Mucosa of descending colon (tissue), 3 donors: ENCODE results near the gene RMND5B. TPM values are rescaled to one million over a fixed set of nuclear protein-coding genes. Genes with fewer than 3 reads are reported as not detected.
"Not testable (repeated sequence)": the region's sequence is repeated elsewhere in the genome, so short reads cannot be mapped to it uniquely, and the experiment has no call there.

Source experiments
- ATAC-seq: fragments of 200-7000 bp; cut with Tn5 transposase; one replicate; pipeline ENCODE4 v1.9.1; 2020; ENCODE audit warnings: mild to moderate bottlenecking, moderate library complexity
- DNase-seq, 3 donors: peaks; one replicate each; pipeline ENCODE4 v3.0.0-alpha.2; 2020
- H3K36me3 ChIP-seq: fragments of 200-600 bp; one replicate; pipeline ENCODE4 v1.8.0; 2021; ENCODE audit warnings: low read depth, mild to moderate bottlenecking
- H3K4me1 ChIP-seq: fragments of 200-600 bp; one replicate; pipeline ENCODE4 v1.8.0; 2021; ENCODE audit warnings: low read depth, mild to moderate bottlenecking
- H3K4me3 ChIP-seq: fragments of 200-600 bp; one replicate; pipeline ENCODE4 v1.8.0; 2021; ENCODE audit warnings: mild to moderate bottlenecking
- H3K9me3 ChIP-seq: fragments of 200-600 bp; one replicate; pipeline ENCODE4 v1.8.0; 2021; ENCODE audit warnings: mild to moderate bottlenecking
- intact Hi-C, 2 donors: fragments of 100-400 bp; cut with DNase I in 1 of 2; cut with micrococcal nuclease in 1 of 2; formaldehyde crosslinking; loops; one replicate each; pipeline versions ENCODE4 v1.11.0 to v1.11.1; 2022; cut with DNase I, micrococcal nuclease
- total RNA-seq, 3 donors: library from RNA; stranded (reverse); fragmentation: NEBNext Ultra II Directional in 2 of 3; extraction: Animal tissue kit (Norgen Biotek cat#: 25700) in 2 of 3; gene quantifications; one replicate each; pipeline versions ENCODE4 v1.2.1 to v1.2.4, GENCODE V29; 2021 to 2023
- TF ChIP-seq, protein P1 (sequence below): fragments of 200-600 bp; IDR thresholded peaks from one replicate; pipeline ENCODE4 v1.8.0; 2022; ENCODE audit warnings: antibody characterized with exemption, mild to moderate bottlenecking
- donor health status: DM: no; HTN: no; CAD: no; lungs with moderate emphysema.
- donor health status: DM: no; HTN: no; CAD: no.
- donor health status: DM: no; HTN: yes; CAD: no.

RMND5B gene
- total RNA-seq, 3 donors from 2014 or later, result 34.9 to 54.2 (median 40.8) TPM

DNA sequence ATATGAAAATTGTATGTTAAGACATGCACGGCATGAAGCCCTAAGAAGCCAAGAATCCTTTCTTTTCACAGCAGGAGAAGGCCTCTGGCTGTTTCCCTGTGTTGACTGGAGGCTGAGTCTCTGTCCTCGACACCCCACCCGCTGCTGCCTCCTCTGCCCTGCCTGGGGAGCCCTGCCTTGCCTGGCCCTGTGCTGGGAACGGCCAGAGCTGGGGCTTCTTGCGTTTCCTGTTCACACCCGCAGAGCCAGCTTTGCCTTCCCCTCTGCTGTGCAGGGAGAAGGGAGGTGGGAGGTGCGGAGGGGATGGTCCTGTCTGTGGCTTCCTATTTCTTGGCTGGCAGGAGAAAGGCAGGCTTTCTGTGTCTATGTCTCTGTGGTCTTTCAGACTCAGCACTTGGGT, 63.2 kb downstream of the RMND5B start:
- intact Hi-C loops, result no loop called here
- DNase-seq (no peak), ATAC-seq (no peak)
- TF ChIP-seq, protein P1, sequence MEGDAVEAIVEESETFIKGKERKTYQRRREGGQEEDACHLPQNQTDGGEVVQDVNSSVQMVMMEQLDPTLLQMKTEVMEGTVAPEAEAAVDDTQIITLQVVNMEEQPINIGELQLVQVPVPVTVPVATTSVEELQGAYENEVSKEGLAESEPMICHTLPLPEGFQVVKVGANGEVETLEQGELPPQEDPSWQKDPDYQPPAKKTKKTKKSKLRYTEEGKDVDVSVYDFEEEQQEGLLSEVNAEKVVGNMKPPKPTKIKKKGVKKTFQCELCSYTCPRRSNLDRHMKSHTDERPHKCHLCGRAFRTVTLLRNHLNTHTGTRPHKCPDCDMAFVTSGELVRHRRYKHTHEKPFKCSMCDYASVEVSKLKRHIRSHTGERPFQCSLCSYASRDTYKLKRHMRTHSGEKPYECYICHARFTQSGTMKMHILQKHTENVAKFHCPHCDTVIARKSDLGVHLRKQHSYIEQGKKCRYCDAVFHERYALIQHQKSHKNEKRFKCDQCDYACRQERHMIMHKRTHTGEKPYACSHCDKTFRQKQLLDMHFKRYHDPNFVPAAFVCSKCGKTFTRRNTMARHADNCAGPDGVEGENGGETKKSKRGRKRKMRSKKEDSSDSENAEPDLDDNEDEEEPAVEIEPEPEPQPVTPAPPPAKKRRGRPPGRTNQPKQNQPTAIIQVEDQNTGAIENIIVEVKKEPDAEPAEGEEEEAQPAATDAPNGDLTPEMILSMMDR, result no peak
- no peaks in the 10 kb centered on the region for H3K4me1 ChIP-seq
- H3K36me3 ChIP-seq, result no peaks in the 10 kb centered on the region
- no peaks in the 10 kb centered on the region for H3K9me3 ChIP-seq
- no peak overlapping the region for H3K4me3 ChIP-seq

DNA sequence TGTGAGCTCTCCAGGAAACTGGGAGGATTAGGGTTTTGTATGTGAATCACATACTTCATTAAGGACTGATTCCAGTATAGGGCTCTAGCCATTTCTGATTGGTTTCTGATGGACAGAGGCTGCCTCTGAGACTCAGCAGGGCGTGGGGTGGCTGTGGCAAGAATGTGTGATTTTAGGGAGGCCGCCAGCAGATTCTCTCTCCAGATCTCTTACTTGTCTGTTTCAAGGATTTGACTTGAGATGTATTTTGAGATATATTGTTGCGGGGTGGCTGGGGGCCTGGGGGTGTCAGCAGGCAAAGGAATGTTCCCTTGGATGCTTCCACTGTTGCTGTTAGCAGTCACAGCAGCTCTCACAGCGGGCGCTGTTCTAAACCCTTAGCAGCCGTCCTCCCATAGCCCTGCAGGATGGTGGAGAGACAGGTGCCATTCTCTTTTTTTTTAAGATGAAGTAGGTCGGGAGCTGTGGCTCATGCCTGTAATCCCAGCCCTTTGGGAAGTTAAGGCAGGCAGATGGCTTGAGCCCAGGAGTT, 65.5 kb downstream of the RMND5B start:
- TF ChIP-seq, protein P1, result no peak
- no peaks in the 10 kb centered on the region for H3K9me3 ChIP-seq
- intact Hi-C loops, result no loop called here
- H3K4me1 ChIP-seq, result no peaks in the 10 kb centered on the region
- H3K4me3 ChIP-seq, result no peak overlapping the region
- ATAC-seq, result no peak
- H3K36me3 ChIP-seq, result no peaks in the 10 kb centered on the region
- no peak for DNase-seq

DNA sequence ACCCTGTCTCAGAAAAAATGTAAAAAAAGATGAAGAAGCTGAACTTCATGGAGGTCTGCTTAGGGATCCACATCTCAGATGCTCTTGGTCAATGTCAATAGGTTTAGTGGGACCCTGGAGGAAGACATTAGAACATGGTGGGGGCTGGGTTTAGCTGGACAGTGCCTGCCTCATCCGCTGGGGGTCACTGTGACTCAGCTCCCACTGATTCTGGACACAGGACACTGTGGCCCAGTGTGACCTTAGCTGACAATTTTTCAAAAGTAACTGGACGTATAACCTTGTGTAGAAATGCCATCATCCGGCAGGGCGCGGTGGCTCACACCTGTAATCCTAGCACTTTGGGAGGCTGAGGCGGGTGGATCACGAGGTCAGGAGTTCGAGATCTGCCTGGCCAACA, 66.2 kb downstream of the RMND5B start:
- peak; percentile 74 for ATAC-seq
- no peaks in the 10 kb centered on the region for H3K36me3 ChIP-seq
- no peaks in the 10 kb centered on the region for H3K9me3 ChIP-seq
- no peaks in the 10 kb centered on the region for H3K4me1 ChIP-seq
- peak in 2 of 3 donors; percentile 50 to 55 for DNase-seq
- intact Hi-C loops, result no loop called here
- TF ChIP-seq, protein P1, result no peak
- no peak overlapping the region for H3K4me3 ChIP-seq

DNA sequence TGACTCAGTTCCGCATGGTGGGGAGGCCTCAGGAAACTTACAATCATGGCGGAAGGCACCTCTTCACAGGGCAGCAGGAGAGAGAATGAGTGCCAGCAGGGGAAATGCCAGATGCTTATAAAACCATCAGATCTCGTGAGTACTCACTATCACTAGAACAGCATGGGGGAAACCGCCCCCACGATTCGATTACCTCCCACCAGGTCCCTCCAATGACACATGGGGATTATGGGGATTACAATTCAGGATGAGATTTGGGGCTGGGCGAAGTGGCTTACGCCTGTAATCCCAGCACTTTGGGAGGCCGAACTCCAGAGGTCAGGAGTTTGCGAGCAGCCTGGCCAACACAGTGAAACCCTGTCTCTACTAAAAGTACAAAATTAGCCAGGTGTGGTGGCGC, 67.3 kb downstream of the RMND5B start:
- H3K4me3 ChIP-seq, ATAC-seq, H3K36me3 ChIP-seq, H3K9me3 ChIP-seq, intact Hi-C loops, DNase-seq, H3K4me1 ChIP-seq: not testable (repeated sequence)

DNA sequence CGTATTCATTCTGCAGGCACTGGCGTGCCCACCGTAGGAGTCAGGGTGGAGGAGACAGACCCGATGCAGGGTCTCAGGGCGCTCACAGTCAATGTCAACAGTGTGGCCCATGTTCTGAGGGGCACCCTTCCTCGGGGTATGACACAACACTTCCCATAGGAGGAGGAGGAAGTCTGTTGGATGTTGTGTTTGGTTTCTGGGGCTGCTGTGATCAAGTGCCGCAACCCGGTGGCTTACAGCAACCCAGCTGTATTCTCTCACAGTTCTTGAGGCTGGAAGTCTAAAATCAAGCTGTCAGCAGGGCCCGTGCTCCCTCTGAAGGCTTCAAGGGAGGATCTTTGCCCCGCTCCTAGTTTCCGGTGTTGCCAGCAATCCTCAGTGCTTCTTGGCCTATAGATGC, 67.9 kb downstream of the RMND5B start:
- ATAC-seq (no peak), DNase-seq (no peak)
- peaks cover 2% of the 10 kb centered on the region for H3K4me1 ChIP-seq
- no peaks in the 10 kb centered on the region for H3K9me3 ChIP-seq
- TF ChIP-seq, protein P1, result no peak
- H3K36me3 ChIP-seq, result no peaks in the 10 kb centered on the region
- intact Hi-C loops, result no loop called here
- no peak overlapping the region for H3K4me3 ChIP-seq

DNA sequence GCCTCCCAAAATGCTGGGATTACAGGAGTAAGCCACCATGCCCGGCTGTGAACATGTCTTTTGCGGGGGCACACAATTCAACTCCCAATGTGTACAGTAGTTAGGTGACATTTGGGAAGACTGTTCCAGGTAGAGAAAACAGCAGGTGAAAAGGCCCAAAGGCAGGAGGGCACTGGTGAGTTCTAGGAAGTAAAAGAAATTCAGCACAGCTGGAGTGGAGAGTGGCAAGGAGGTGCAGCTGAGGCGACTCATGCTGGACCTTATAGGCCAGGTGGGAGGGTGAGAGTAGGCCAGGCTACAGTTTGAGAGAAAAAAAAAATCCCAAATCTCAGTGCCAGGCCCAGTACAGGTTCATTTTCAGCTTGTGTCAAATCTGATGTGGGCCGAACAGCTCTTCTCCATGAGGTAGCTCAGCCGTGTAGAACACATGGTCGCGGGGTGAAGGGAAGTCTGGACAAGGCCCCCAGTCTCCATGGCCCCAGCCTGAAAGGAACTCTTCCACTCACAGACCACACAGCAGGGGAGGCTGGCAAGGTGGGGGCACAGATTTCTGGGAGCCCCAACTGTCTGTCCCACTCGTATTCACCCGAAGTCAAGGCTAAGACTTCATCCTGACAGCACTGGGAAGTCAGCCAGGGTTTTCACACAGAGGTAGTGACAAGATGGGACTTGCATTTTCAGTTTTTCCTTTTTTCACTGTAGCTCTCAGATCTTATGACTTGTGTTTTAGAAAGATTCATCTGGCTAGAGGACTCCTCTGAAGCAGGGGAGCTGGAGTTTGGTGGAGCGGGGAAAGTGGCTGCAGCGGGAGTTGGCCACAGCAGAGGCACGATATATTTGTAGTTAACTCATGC, 69.0 kb downstream of the RMND5B start:
- H3K36me3 ChIP-seq, result no peaks in the 10 kb centered on the region
- no peaks in the 10 kb centered on the region for H3K9me3 ChIP-seq
- intact Hi-C loops, result no loop called here
- no peak for DNase-seq
- H3K4me1 ChIP-seq, result peaks cover 3% of the 10 kb centered on the region
- no peak overlapping the region for H3K4me3 ChIP-seq
- no peak for ATAC-seq
- TF ChIP-seq, protein P1, result no peak

Other genes starting within 250 kb of the RMND5B start
- gene PROP1, start 134.8 kb upstream of the RMND5B start, total RNA-seq, result not detected
- gene N4BP3, start 17.5 kb upstream of the RMND5B start, total RNA-seq, result 1 to 10 TPM in 2 of 3 donors, under 1 TPM in 1; 0.82 to 4.0 (median 1.7) TPM
- 10 to 100 TPM; 64.8 to 90.2 (median 68.5) TPM for gene NHP2, start 22.9 kb downstream of the RMND5B start, total RNA-seq
- gene GMCL2, start 56.4 kb downstream of the RMND5B start, total RNA-seq, result not detected
- 100 to 1,000 TPM; 209 to 327 (median 244) TPM for gene HNRNPAB, start 73.5 kb downstream of the RMND5B start, total RNA-seq
- 100 to 1,000 TPM; 179 to 331 (median 194) TPM for gene PHYKPL, start 101.8 kb downstream of the RMND5B start, total RNA-seq